ENCODE measurements around the gene MYRFL.

MYRFL gene

GRCh38 chr12:69935651-69936100 is 110.6 kb downstream of the MYRFL start:
- CTCF ChIA-PET, result interaction anchor here (1.0 to 1.1 kb wide), 2 partner anchors 15 to 56 kb away, joined by 3 read pairs; no protein-coding TSS in a partner anchor

DNA sequence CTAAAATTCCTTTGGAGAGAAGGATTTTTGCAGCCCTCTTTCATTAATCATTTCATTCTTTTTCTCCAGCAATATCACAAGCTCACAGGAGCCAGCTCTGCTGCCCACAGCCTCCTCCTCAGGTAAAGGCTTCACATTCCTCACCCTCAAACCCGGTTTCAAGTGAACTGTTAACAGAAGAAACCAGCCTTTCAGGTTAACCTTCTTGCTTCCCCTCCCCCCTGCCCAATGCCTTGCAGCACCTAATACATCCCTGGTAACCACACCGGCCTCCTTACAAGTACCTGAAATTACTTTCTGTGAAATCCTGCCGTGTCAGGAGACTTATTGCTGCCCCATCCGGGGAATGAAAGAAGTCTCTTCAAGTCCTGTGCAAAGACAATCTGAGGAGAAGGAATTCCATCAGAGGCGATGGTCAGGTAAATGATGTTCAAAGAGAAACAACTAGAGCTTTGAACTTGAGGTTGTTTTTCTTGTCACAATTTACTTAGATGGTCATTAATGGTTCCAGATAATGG is 111.2 kb downstream of the MYRFL start:
- ChIA-PET CTCF (interaction anchor here (1.0 to 1.4 kb wide), 3 partner anchors 15 to 142 kb away, joined by 3 read pairs; no protein-coding TSS in a partner anchor), POLR2A (no interaction called here)
- TF ChIP-seq, protein P1, sequence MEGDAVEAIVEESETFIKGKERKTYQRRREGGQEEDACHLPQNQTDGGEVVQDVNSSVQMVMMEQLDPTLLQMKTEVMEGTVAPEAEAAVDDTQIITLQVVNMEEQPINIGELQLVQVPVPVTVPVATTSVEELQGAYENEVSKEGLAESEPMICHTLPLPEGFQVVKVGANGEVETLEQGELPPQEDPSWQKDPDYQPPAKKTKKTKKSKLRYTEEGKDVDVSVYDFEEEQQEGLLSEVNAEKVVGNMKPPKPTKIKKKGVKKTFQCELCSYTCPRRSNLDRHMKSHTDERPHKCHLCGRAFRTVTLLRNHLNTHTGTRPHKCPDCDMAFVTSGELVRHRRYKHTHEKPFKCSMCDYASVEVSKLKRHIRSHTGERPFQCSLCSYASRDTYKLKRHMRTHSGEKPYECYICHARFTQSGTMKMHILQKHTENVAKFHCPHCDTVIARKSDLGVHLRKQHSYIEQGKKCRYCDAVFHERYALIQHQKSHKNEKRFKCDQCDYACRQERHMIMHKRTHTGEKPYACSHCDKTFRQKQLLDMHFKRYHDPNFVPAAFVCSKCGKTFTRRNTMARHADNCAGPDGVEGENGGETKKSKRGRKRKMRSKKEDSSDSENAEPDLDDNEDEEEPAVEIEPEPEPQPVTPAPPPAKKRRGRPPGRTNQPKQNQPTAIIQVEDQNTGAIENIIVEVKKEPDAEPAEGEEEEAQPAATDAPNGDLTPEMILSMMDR (IDR thresholded peaks at IDR 0.05; ENCODE audit: control extremely low read depth, extremely low read depth, low read depth, missing control alignments), result no peak
- DNase-seq (ENCODE audit: extremely low spot score), result no peak

More at GRCh38 chr12:69935651-69936100, 110.6 kb downstream of the MYRFL start:
- POLR2A ChIA-PET, result no interaction called here
- DNase-seq (ENCODE audit: extremely low spot score), result no peak
- TF ChIP-seq, protein P1 (IDR thresholded peaks at IDR 0.05; ENCODE audit: control extremely low read depth, extremely low read depth, low read depth, missing control alignments), result no peak

DNA sequence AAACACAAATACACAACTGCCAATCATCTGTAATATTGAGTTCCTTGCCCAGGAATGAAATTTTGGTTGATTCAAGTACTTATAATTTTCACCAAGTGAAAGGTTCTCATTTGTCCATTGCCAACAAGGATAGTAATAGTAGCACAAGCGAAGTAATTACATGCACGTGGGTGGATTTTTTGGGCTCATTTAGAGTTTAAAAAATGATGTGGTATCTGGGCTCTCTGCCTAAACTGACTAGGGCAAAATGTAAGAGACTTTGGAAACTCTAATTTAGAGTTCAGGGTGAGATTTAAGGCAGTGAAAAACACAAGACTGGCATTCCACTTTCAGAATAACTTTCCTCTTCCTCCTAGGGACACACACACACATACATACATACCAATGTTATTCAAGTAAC is 111.7 kb downstream of the MYRFL start:
- ChIA-PET CTCF (interaction anchor here (1.4 kb wide), 1 partner anchor 141 kb away, joined by 3 read pairs; no protein-coding TSS in a partner anchor), POLR2A (no interaction called here)
- TF ChIP-seq, protein P1 (IDR thresholded peaks at IDR 0.05; ENCODE audit: control extremely low read depth, extremely low read depth, low read depth, missing control alignments), result no peak
- no peak for DNase-seq (ENCODE audit: extremely low spot score)

DNA sequence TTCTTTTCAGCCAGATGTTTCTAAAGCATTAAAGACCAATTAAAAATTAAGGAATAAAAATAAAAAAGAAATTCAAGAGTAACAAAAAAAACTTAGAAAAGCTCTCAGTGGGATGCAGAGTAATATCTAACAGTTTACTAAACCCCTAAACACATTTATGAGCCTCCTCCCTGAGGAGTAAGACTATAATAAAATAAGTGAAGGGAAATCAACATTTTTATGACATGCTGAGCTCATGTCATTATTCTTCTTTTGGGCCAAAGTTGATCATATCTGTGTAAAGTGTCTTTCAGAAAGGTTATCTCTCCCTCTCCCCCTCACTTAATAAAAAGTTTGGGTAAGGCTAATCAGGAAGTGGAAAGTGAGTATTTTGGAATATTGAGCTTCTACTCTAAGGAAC is 122.1 kb downstream of the MYRFL start:
- ChIA-PET CTCF (interaction anchor here (1.3 to 1.4 kb wide), 2 partner anchors 9 kb away, joined by 3 read pairs; no protein-coding TSS in a partner anchor), POLR2A (no interaction called here)
- TF ChIP-seq, protein P1 (IDR thresholded peaks at IDR 0.05; ENCODE audit: control extremely low read depth, extremely low read depth, low read depth, missing control alignments), result no peak
- DNase-seq (ENCODE audit: extremely low spot score), result no peak

GRCh38 chr12:69947897-69948296 is 122.9 kb downstream of the MYRFL start:
- POLR2A ChIA-PET, result no interaction called here
- DNase-seq (ENCODE audit: extremely low spot score), result no peak
- CTCF ChIA-PET, result interaction anchor here (1.1 to 1.4 kb wide), 3 partner anchors 9 to 28 kb away, joined by 3 to 4 read pairs (median 3); no protein-coding TSS in a partner anchor
- TF ChIP-seq, protein P1 (IDR thresholded peaks at IDR 0.05; ENCODE audit: control extremely low read depth, extremely low read depth, low read depth, missing control alignments), result no peak

DNA sequence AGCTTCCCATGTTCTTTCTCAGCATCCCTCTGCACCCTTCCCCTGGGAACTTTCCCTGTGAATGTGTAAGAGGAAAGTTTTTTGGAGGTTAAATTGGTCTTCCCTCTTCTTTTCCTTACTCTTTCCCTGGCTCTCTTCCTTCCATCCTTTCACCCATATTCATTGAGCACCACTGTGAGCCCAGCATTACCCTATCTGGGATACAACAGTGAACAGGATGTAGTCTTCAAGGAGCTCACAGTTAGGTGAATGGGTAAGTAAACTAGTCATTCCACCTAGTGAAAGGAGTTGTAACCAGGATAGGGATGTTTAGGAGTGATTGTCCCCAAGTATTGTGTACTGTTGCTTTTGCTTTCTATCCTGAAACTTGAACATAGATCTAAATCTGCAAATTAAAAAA is 123.8 kb downstream of the MYRFL start:
- POLR2A ChIA-PET, result no interaction called here
- TF ChIP-seq, protein P1 (IDR thresholded peaks at IDR 0.05; ENCODE audit: control extremely low read depth, extremely low read depth, low read depth, missing control alignments), result no peak
- no peak for DNase-seq (ENCODE audit: extremely low spot score)
- CTCF ChIA-PET, result interaction anchor here (0.8 to 1.1 kb wide), 2 partner anchors 29 to 42 kb away, joined by 3 to 4 read pairs; no protein-coding TSS in a partner anchor

Measured in GM10248 (cell line).